GM18867 (cell line): ENCODE results near the gene PDS5A.
"Not testable (repeated sequence)": the region's sequence is repeated elsewhere in the genome, so short reads cannot be mapped to it uniquely, and the experiment has no call there.

Source experiments
- ATAC-seq: cut with Tn5 transposase; IDR thresholded peaks from one replicate; pipeline ENCODE4 v1.9.1; 2021; ENCODE audit warnings: mild to moderate bottlenecking, moderate library complexity; ENCODE audit not compliant: unreplicated experiment

PDS5A gene

GRCh38 chr4:39963656-39964055, 14.1 kb downstream of the PDS5A start:
- ATAC-seq = no peak

GRCh38 chr4:39961311-39961877, 16.3 kb downstream of the PDS5A start:
- ATAC-seq = no peak

- ATAC-seq = no peak
Measured at GRCh38 chr4:39950861-39951481, 26.7 kb downstream of the PDS5A start.

- ATAC-seq = no peak
Measured at GRCh38 chr4:39947963-39948362, 29.7 kb downstream of the PDS5A start.

- ATAC-seq = no peak
Measured at GRCh38 chr4:39947417-39947816, 30.3 kb downstream of the PDS5A start.

- not testable (repeated sequence) for ATAC-seq
Measured at GRCh38 chr4:39944245-39944644, 33.5 kb downstream of the PDS5A start.

GRCh38 chr4:39942507-39942906, 35.2 kb downstream of the PDS5A start:
- no peak for ATAC-seq

GRCh38 chr4:39941682-39942217, 36.0 kb downstream of the PDS5A start:
- ATAC-seq = no peak

- no peak for ATAC-seq
Measured at GRCh38 chr4:39937683-39938268, 39.9 kb downstream of the PDS5A start.

- ATAC-seq = no peak
Measured at GRCh38 chr4:39936565-39937418, 40.9 kb downstream of the PDS5A start.

GRCh38 chr4:39933671-39934590, 43.8 kb downstream of the PDS5A start:
- ATAC-seq = no peak

GRCh38 chr4:39932776-39933402, 44.8 kb downstream of the PDS5A start:
- peak; percentile 38 for ATAC-seq

- peak; percentile 70 for ATAC-seq
Measured at GRCh38 chr4:39931441-39931901, 46.2 kb downstream of the PDS5A start.

GRCh38 chr4:39928538-39928937, 49.2 kb downstream of the PDS5A start:
- no peak for ATAC-seq

- ATAC-seq = no peak
Measured at GRCh38 chr4:39924014-39924413, 53.7 kb downstream of the PDS5A start.

GRCh38 chr4:39922399-39922798, 55.3 kb downstream of the PDS5A start:
- no peak for ATAC-seq

- ATAC-seq = no peak
Measured at GRCh38 chr4:39913471-39913870, 64.2 kb downstream of the PDS5A start.

- no peak for ATAC-seq
Measured at GRCh38 chr4:39910064-39910463, 67.6 kb downstream of the PDS5A start.

GRCh38 chr4:39908284-39908683, 69.4 kb downstream of the PDS5A start:
- no peak for ATAC-seq

- ATAC-seq = no peak
Measured at GRCh38 chr4:39905656-39906055, 72.1 kb downstream of the PDS5A start.
